Aortic smooth muscle cell (primary cell): ENCODE measurements around the gene PPP2R5B. TPM values are rescaled to one million over a fixed set of nuclear protein-coding genes. Genes with fewer than 3 reads are reported as not detected.

Experiments used
- total RNA-seq: library from RNA; depleted of rRNA; stranded (reverse); fragments of >200 nt; gene quantifications from 2 replicates; pipeline ENCODE4 v1.2.3, GENCODE V29; 2014

Gene PPP2R5B
- 10.3 and 11.6 TPM in 2 replicates for total RNA-seq

GRCh38 chr11:64923944-64924909 is at the start of gene PPP2R5B:
TSS of gene PPP2R5B (plus strand) at chr11:64924689. CDS start at chr11:64925735, 1,046 bp downstream.

GRCh38 chr11:64878494-64879243 is 45.8 kb upstream of the PPP2R5B start, which contains the start of gene EHD1:
TSS of gene EHD1 (minus strand) at chr11:64878621. CDS start at chr11:64878464, 157 bp downstream.

DNA sequence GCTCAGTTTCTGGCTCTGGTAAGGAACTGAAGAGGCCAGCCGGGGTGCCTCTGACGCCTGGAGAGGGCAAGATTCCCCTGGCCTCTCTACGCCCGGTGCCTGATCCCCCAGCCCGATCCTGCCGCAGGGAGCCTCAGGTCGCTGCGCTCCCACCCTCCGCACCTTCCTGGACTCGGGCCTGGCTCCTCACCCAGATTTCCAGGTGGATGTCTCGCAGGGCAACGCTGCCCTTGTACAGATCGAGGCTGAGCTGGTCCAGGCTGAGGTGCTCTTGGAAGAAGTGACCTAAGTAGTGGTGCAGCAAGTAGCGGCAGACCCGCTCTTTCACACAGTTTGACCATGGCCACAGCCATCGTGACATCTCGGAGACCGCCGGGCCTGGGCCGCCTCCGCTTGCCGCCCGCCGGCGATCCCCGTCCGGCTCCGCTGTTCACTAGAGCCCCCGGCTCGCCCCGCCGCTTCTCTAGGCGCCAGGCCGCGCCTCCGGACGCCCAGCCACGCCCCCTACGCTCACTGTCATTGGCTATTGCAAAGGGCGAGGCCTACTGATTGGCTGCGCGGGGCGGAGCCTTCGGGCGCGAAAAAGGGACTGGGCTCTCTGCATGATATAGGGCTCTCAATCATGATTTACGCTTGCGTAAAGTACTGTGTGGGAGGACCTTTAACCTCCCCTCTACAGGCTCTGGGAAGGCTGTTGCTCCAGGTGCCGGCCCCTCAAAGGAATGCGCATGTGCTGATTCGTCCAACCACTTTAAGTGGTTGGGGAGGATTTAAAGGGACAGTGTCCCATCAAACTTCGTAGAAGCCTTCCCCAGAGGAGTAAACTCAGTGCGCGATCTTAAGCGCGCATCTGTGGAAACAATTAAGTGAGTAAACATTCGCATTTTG is 7.5 kb upstream of the PPP2R5B start, which contains the start of gene ATG2A:
ATG2A (minus strand) TSS at position 435 of the 888 bp plus-strand sequence; CDS start at position 361, 74 bp downstream.

DNA sequence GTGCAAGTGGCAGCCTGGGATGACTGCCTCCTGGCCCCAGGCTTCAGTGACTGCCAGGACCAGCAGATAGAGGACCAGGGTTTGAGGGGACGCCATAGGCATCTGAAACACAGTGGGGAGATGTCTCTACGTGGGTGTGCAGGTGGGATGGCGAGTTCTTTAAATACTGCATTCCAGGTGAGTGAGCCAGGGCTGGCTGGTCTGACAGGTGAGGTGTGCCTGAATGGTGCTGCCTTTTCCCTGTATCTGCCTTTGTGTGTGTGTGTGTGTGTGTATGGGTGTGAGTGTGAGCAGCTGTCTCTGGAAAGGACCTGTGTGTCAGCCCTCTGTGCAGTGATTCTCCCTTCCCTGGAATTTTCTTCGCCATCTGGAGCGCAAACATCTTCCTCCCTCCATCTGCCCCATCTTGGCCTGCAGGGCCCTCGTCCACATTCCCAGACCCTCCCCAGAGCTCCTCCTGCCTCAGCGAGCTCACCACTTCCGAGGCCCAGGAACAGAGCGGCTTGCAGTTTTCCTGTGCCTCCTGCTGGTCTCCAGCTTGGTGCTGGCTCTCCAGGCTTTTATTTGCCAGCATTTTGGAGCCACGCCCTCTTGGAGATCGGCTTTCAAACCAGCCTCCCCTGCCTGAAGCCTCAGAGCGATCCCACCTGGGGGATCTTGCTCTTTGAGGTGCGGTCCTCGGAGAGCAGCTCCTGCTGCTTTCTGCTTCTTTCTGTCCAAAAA is 11.0 kb downstream of the PPP2R5B start, which contains the start of gene GPHA2:
GPHA2 (minus strand) TSS at position 535 of the 723 bp plus-strand sequence; CDS start at position 102, 433 bp downstream.

DNA sequence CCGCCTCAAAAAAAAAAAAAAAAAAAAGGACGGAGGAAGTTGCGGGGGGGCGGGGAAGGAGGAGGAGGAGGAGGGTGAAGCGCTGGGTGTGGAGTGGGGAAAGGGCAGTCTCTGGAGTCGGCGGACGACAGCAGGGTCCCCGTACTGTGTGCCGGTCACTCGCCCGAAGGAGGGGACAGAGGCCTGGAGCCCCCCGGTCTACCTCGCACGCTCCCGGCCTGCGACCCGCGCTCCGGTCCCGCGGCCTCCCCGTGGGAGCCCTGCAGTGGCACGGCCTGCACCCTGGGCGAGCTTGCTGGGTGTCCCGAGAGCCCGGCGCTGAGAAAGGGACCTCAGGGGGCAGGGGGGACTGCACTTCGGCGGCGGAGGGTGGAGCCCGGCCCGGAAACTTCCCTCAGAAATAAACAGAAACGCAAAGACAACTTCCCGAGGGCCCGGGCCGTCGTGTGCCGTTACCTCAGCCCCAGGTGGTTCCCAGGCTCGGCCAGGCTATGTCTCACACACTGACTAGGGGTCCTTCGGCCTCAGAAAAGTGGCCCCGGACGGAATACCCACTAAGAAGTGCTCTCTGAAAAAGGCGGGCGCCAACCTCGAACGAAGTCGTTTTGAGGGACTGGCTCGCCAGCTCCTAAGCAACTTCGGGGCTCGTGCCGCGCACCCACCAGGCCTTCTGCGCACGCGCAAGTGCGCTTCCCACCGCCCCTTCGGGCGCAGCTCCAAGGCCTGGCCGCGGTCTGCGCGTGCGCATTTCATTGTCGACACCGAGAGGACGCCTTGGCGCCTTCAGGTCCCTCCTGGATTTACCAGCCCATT is 47.1 kb downstream of the PPP2R5B start, which contains the start of gene MAJIN:
MAJIN (minus strand) TSS at position 688 of the 813 bp plus-strand sequence. CDS start 12,703 bp downstream, outside the sequence.

Other genes starting within 250 kb of the PPP2R5B start
- gene NRXN2, start 201.5 kb upstream of the PPP2R5B start, total RNA-seq, result 27.3 and 30.3 TPM in 2 replicates
- 0.19 TPM in 1 of 2 replicates, not detected in the other for gene RASGRP2, start 180.5 kb upstream of the PPP2R5B start, total RNA-seq
- gene PYGM, start 164.7 kb upstream of the PPP2R5B start, total RNA-seq, result 1.3 and 1.4 TPM in 2 replicates
- 70.8 and 88.3 TPM in 2 replicates for gene SF1, start 146.1 kb upstream of the PPP2R5B start, total RNA-seq
- 8.5 and 8.9 TPM in 2 replicates for gene MAP4K2, start 121.5 kb upstream of the PPP2R5B start, total RNA-seq
- gene MEN1, start 114.1 kb upstream of the PPP2R5B start, total RNA-seq, result 8.6 and 9.3 TPM in 2 replicates
- 0.25 and 0.26 TPM in 2 replicates for gene CDC42BPG, start 80.0 kb upstream of the PPP2R5B start, total RNA-seq
- gene EHD1, start 46.1 kb upstream of the PPP2R5B start, total RNA-seq, result 104 and 110 TPM in 2 replicates
- gene ATG2A, start 7.5 kb upstream of the PPP2R5B start, total RNA-seq, result 7.8 and 8.1 TPM in 2 replicates
- gene GPHA2, start 11.2 kb downstream of the PPP2R5B start, total RNA-seq, result not detected in 2 replicates
- gene MAJIN, start 47.4 kb downstream of the PPP2R5B start, total RNA-seq, result not detected in 2 replicates
- gene BATF2, start 72.3 kb downstream of the PPP2R5B start, total RNA-seq, result 0.26 and 0.81 TPM in 2 replicates
- gene ARL2, start 89.5 kb downstream of the PPP2R5B start, total RNA-seq, result 95.3 and 110 TPM in 2 replicates
- gene SNX15, start 102.8 kb downstream of the PPP2R5B start, total RNA-seq, result 10.6 and 11.9 TPM in 2 replicates
- 6.2 and 9.0 TPM in 2 replicates for gene SAC3D1, start 116.5 kb downstream of the PPP2R5B start, total RNA-seq
- gene NAALADL1, start 133.9 kb downstream of the PPP2R5B start, total RNA-seq, result 23.3 and 27.0 TPM in 2 replicates
- gene CDCA5, start 159.4 kb downstream of the PPP2R5B start, total RNA-seq, result 4.2 and 7.8 TPM in 2 replicates
- gene ZFPL1, start 159.5 kb downstream of the PPP2R5B start, total RNA-seq, result 32.7 and 35.9 TPM in 2 replicates
- 175 and 203 TPM in 2 replicates for gene VPS51, start 171.5 kb downstream of the PPP2R5B start, total RNA-seq
- 8.9 and 9.0 TPM in 2 replicates for gene TM7SF2, start 187.2 kb downstream of the PPP2R5B start, total RNA-seq
- 6.0 and 6.1 TPM in 2 replicates for gene ZNHIT2, start 193.0 kb downstream of the PPP2R5B start, total RNA-seq
- 379 and 456 TPM in 2 replicates for gene FAU, start 197.4 kb downstream of the PPP2R5B start, total RNA-seq
- 28.3 and 34.2 TPM in 2 replicates for gene MRPL49, start 197.6 kb downstream of the PPP2R5B start, total RNA-seq
- gene SYVN1, start 209.8 kb downstream of the PPP2R5B start, total RNA-seq, result 16.8 and 20.1 TPM in 2 replicates
- not detected in 2 replicates for gene SPDYC, start 245.5 kb downstream of the PPP2R5B start, total RNA-seq